DMS 273 (cell line): Measurements from ENCODE around the gene ABCA4.
"Not testable (repeated sequence)": the region's sequence is repeated elsewhere in the genome, so short reads cannot be mapped to it uniquely, and the experiment has no call there.

Experiments
- DNase-seq: peaks from one replicate; lab custom pipeline; 2025; ENCODE audit not compliant: unreplicated experiment; lab: John Stamatoyannopoulos, UW

Gene ABCA4

GRCh38 chr1:94011709-94012595 is 109.0 kb downstream of the ABCA4 start:
- no peak for DNase-seq

GRCh38 chr1:94011129-94011528 is 109.8 kb downstream of the ABCA4 start:
- no peak for DNase-seq

GRCh38 chr1:94009304-94009703 is 111.6 kb downstream of the ABCA4 start:
- DNase-seq, result no peak

- DNase-seq, result peak; percentile 47
These were observed 114.3 kb downstream of the ABCA4 start for GRCh38 chr1:94006604-94007003.

GRCh38 chr1:94004924-94005323 is 116.0 kb downstream of the ABCA4 start:
- DNase-seq, result no peak

- DNase-seq, result peak; percentile 30
These were observed 118.7 kb downstream of the ABCA4 start for GRCh38 chr1:94002046-94002787.

- DNase-seq, result no peak
These were observed 119.4 kb downstream of the ABCA4 start for GRCh38 chr1:94001397-94002045.

- DNase-seq, result peak; percentile 77
These were observed 120.3 kb downstream of the ABCA4 start for GRCh38 chr1:94000510-94001282.

- no peak for DNase-seq
These were observed 121.0 kb downstream of the ABCA4 start for GRCh38 chr1:93999840-94000415.

- DNase-seq, result not testable (repeated sequence)
These were observed 122.4 kb downstream of the ABCA4 start for GRCh38 chr1:93998532-93998931.

- no peak for DNase-seq
These were observed 123.2 kb downstream of the ABCA4 start for GRCh38 chr1:93997756-93998155.

- DNase-seq, result peak; percentile 73
These were observed 125.0 kb downstream of the ABCA4 start for GRCh38 chr1:93995837-93996536.

GRCh38 chr1:93993731-93994130 is 127.2 kb downstream of the ABCA4 start:
- DNase-seq, result no peak

- DNase-seq, result no peak
These were observed 128.0 kb downstream of the ABCA4 start for GRCh38 chr1:93992954-93993353.

GRCh38 chr1:93992190-93992589 is 128.8 kb downstream of the ABCA4 start:
- no peak for DNase-seq

- DNase-seq, result no peak
These were observed 129.7 kb downstream of the ABCA4 start for GRCh38 chr1:93991271-93991670.

- not testable (repeated sequence) for DNase-seq
These were observed 130.5 kb downstream of the ABCA4 start for GRCh38 chr1:93990477-93990876.

- DNase-seq, result no peak
These were observed 130.9 kb downstream of the ABCA4 start for GRCh38 chr1:93990010-93990409.

GRCh38 chr1:93989601-93990000 is 131.3 kb downstream of the ABCA4 start:
- no peak for DNase-seq
